PC-9 (cell line): ENCODE data around the gene COG4.

Experiments used
- EZH2 ChIP-seq: fragments of 200-600 bp; sonication (generic); IDR thresholded peaks from 2 replicates; pipeline ENCODE4 v1.8.0; 2017; ENCODE audit warnings: antibody characterized with exemption, low read depth
- TF ChIP-seq, protein P1 (sequence below): fragments of 200-600 bp; sonication (generic); conservative IDR thresholded peaks from 2 replicates; pipeline ENCODE4 v1.6.1; 2017; ENCODE audit warnings: mixed run types, antibody characterized with exemption, mild to moderate bottlenecking, moderate library complexity

DNA sequence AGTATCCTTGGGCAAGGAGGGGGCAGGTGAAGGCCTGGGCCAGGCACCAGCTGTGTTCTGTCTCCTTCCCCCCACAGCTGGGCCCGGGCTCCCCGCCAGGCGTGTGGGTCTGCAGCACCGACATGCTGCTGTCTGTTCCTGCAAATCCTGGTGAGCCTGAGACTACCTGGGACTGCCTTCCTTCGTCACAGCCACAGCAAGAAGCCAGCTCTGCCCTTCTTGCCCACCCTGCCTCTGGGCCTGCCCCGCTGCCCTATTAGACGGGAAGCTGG lies 56.6 kb downstream of the COG4 start:
- TF ChIP-seq, protein P1, sequence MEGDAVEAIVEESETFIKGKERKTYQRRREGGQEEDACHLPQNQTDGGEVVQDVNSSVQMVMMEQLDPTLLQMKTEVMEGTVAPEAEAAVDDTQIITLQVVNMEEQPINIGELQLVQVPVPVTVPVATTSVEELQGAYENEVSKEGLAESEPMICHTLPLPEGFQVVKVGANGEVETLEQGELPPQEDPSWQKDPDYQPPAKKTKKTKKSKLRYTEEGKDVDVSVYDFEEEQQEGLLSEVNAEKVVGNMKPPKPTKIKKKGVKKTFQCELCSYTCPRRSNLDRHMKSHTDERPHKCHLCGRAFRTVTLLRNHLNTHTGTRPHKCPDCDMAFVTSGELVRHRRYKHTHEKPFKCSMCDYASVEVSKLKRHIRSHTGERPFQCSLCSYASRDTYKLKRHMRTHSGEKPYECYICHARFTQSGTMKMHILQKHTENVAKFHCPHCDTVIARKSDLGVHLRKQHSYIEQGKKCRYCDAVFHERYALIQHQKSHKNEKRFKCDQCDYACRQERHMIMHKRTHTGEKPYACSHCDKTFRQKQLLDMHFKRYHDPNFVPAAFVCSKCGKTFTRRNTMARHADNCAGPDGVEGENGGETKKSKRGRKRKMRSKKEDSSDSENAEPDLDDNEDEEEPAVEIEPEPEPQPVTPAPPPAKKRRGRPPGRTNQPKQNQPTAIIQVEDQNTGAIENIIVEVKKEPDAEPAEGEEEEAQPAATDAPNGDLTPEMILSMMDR, result no peak
- TF ChIP-seq EZH2, result no peak
